Right lobe of liver (tissue), 4 donors: ENCODE data around the gene SEC23A.

Experiments used
- CTCF ChIP-seq, 4 donors: fragments of 200-600 bp in 3 of 4; fragments of 450-650 bp in 1 of 4; IDR thresholded peaks; one replicate each; pipeline versions ENCODE4 v1.5.1 to v1.8.0; 2016 to 2022; ENCODE audit warnings: antibody characterized with exemption in 4 of 4, mild to moderate bottlenecking in 2 of 4
- POLR2A ChIP-seq: fragments of 450-650 bp; IDR thresholded peaks from one replicate; pipeline ENCODE4 v1.6.1; 2017; ENCODE audit warnings: antibody characterized with exemption, mild to moderate bottlenecking
- donor health status: DM: no; HTN: no; CAD: no.
- donor health status: DM: no; HTN: no; CAD: no.
- donor health status: DM: no; HTN: yes; CAD: no.

- no peak for TF ChIP-seq CTCF (IDR thresholded peaks at IDR 0.05)
- TF ChIP-seq POLR2A, result no peak
Observed at GRCh38 chr14:39015964-39016577, 87.0 kb downstream of the SEC23A start.
